HK-2 (cell line): ENCODE data around the gene RHEBL1.
A peak's percentile ranks its signal among the peaks of the same experiment; 100 is the strongest.
"Not testable (repeated sequence)": the region's sequence is repeated elsewhere in the genome, so short reads cannot be mapped to it uniquely, and the experiment has no call there.

ENCODE experiments used
- DNase-seq: peaks from one replicate; pipeline ENCODE4 v3.0.0-alpha.2; 2018; ENCODE audit not compliant: unreplicated experiment

Gene RHEBL1

GRCh38 chr12:49089821-49090773, 20.3 kb upstream of the RHEBL1 start:
- DNase-seq, result peak; percentile 30

GRCh38 chr12:49088932-49089330, 19.2 kb upstream of the RHEBL1 start:
- no peak for DNase-seq

GRCh38 chr12:49088150-49088931, 18.6 kb upstream of the RHEBL1 start:
- DNase-seq, result peak; percentile 87

- no peak for DNase-seq
These were observed 16.3 kb upstream of the RHEBL1 start for GRCh38 chr12:49086116-49086515.

GRCh38 chr12:49084438-49084837, 14.7 kb upstream of the RHEBL1 start:
- DNase-seq, result no peak

- DNase-seq, result no peak
These were observed 10.0 kb upstream of the RHEBL1 start for GRCh38 chr12:49079793-49080192.

GRCh38 chr12:49070971-49071370, 1.2 kb upstream of the RHEBL1 start:
- no peak for DNase-seq

- no peak for DNase-seq
These were observed 786 bp downstream of the RHEBL1 start for GRCh38 chr12:49068879-49069506.

GRCh38 chr12:49066120-49066519, 3.7 kb downstream of the RHEBL1 start:
- DNase-seq, result no peak

GRCh38 chr12:49064767-49065152, 5.0 kb downstream of the RHEBL1 start:
- no peak for DNase-seq

GRCh38 chr12:49061916-49062315, 7.9 kb downstream of the RHEBL1 start:
- DNase-seq, result not testable (repeated sequence)

GRCh38 chr12:49061157-49061650, 8.6 kb downstream of the RHEBL1 start:
- DNase-seq, result no peak

- DNase-seq, result peak; percentile 90
These were observed 9.3 kb downstream of the RHEBL1 start, which contains the start of gene KMT2D for GRCh38 chr12:49060237-49061156. KMT2D (minus strand) TSS chr12:49060794; CDS start chr12:49055324, 5,470 bp downstream.

GRCh38 chr12:49059299-49060171, 10.2 kb downstream of the RHEBL1 start:
- peak; percentile 47 for DNase-seq

GRCh38 chr12:49059045-49059298, 10.8 kb downstream of the RHEBL1 start:
- DNase-seq, result no peak

- DNase-seq, result no peak
These were observed 11.3 kb downstream of the RHEBL1 start for GRCh38 chr12:49058366-49059044.

GRCh38 chr12:49057888-49058287, 11.9 kb downstream of the RHEBL1 start:
- no peak for DNase-seq

GRCh38 chr12:49055978-49056754, 13.6 kb downstream of the RHEBL1 start:
- DNase-seq, result no peak

GRCh38 chr12:49055092-49055491, 14.7 kb downstream of the RHEBL1 start:
- no peak for DNase-seq
